ENCODE results near the gene TCF25.

Gene TCF25

DNA sequence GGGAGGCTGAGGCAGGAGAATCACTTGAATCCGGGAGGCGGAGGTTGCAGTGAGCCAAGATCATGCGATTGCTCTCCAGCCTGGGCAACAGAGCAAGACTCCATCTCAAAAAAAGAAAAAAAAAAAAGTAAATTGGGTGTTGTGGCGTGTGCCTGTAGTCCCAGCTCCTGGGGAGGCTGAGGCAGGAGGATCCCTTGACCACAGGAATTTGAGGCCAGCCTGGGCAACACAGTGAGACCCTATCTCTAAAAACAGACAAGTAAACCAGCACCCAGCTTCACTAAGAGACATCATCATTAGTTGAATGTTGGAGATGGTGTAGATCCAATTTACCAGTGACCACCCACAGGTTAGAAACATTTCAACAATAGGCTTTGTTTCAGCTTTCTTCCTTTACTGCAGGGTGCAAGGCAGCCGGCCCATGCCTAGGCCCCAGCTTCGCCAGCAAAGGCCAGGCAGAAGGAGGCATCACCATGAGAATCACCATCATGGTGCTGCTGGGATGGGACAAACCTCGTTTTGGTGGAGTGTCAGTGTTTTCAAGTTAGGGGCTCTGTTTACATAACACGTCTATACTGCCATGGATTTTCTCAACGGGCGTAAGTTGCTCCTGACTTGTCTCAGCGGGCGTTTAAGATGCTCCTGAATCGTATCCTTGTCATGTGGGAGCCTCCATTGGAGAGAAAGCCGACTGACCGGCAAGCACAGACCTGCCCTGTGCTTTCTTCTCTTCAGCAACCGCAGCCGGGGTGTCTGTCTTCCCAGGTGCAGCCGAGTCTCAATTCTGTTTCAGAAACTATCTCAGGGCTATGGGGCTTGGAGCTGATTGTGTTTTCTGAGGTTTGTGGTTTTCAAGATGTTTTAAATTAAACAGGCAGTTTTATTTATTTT, 7.3 kb downstream of the TCF25 start:
- DNase-seq = no peak

GRCh38 chr16:89881368-89881730, 8.0 kb downstream of the TCF25 start:
- DNase-seq = no peak

GRCh38 chr16:89883346-89884040, 10.1 kb downstream of the TCF25 start:
- DNase-seq = no peak

GRCh38 chr16:89884041-89884421, 10.6 kb downstream of the TCF25 start:
- no peak for DNase-seq

DNA sequence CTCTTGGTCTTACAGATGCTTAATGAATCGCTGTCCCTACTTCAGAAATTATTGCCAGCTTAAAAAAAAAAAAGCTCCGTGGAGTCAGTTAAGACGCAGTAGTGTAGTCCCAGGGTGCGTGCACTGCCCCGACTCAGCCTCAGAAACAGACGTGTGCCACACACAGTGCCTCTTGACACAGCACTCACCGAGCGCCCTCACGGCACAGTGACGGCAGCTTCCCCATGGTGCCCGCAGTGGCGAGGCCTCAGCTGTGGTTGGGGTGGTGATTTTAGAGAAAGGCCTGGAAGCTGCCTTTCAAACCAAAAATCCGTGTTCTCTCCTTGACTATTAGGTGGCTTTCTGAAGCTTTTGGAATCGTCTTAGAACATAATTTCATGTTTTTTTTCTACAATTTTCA, 13.9 kb downstream of the TCF25 start:
- DNase-seq = no peak

- no peak for DNase-seq
These were observed 16.8 kb downstream of the TCF25 start for GRCh38 chr16:89890200-89890599.

- no peak for DNase-seq
These were observed 17.7 kb downstream of the TCF25 start for GRCh38 chr16:89890886-89891657.

DNA sequence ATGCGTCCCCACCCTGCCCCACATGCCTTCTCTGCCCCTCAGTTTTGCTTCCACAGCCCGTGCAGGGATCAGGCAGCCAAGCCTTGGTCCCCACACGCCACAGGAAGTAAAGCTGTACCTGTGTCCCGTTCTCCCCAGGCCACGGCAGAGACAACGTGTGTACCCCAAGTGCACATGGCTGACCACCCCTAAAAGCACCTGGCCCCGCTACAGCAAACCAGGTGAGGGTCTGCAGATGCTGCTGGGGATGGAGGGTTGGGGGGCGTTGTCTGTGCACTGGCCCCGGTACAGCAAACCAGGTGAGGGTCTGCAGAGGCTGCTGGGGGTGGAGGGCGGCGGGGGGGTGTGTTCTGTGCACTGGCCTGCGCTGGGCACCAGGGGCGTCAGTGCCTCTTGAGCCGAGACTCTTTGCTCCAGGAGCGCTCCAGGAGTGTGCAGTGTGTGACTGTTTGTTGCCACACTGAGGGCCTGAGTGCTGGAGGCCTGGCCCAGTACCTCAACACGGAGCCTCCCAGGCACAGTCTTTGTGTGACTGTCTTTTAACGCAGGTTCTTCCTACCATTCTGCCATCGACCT, 18.8 kb downstream of the TCF25 start:
- no peak for DNase-seq

- DNase-seq = no peak
These were observed 19.2 kb downstream of the TCF25 start for GRCh38 chr16:89892635-89893034.

DNA sequence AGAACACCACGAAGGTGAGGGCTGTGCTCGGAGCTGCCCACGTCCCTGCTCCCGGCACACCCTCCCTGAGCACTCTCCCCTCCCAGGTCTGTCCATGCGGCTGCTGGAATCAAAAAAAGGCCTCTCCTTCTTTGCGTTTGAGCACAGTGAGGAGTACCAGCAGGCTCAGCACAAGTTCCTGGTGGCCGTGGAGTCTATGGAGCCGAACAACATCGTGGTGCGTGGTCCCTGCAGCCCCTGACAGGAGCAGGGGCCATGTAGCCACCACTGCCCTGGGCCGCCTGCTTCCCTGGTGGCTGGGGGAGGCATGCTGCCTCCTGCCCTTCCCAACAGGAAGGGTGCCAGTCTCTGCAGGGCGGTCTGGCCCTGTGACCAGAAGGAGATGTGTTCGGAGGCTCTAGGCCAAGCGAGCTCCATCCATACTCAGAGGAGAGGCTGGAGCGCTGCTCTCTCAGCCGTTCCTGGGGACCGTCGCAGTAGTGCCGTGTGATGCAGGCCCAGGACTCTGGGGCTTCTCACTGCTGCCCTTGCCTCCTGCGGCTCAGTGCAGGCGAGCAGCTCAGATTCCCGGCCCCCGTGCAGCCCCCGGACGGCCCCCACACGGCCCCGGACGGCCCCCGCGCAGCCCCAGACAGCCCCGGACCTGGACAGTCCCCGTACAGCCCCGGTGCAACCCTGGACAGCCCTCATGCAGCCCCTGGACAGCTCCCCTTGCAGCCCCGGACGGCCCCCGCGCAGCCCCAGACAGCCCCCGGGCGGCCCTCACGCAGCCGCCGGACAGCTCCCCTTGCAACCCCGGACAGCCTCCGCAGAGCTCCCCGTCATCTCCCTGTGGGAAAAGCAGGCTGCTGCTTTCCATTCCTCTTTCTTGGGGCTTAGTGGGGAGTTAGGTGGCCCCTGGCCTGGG, 20.5 kb downstream of the TCF25 start:
- DNase-seq = no peak

- DNase-seq = no peak
These were observed 22.3 kb downstream of the TCF25 start for GRCh38 chr16:89895482-89896250.

GRCh38 chr16:89897204-89897603, 23.8 kb downstream of the TCF25 start:
- no peak for DNase-seq

GRCh38 chr16:89898201-89898967, 25.0 kb downstream of the TCF25 start:
- DNase-seq = no peak

GRCh38 chr16:89899879-89900481, 26.6 kb downstream of the TCF25 start:
- DNase-seq = no peak

DNA sequence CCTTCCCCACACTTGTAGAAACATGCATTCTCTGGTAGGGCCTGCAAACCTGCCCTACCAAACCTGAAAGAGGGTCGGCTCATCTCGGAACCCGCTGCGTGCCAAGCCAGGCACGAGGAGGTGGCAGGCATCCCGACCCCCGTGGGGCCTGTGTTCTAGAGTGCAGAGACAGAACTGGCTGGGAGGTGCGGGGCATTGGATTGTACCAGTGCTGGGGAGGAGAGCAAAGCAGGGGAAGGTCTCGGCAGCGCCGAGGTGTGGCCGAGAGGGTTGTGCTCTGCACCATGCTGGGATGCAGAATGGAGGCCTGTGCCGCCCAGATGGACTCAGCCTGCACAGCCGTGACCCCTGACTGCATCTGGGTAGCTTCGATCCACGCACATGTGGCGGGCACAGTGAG, 27.5 kb downstream of the TCF25 start:
- DNase-seq = no peak

GRCh38 chr16:89902980-89903379, 29.6 kb downstream of the TCF25 start:
- DNase-seq = no peak

DNA sequence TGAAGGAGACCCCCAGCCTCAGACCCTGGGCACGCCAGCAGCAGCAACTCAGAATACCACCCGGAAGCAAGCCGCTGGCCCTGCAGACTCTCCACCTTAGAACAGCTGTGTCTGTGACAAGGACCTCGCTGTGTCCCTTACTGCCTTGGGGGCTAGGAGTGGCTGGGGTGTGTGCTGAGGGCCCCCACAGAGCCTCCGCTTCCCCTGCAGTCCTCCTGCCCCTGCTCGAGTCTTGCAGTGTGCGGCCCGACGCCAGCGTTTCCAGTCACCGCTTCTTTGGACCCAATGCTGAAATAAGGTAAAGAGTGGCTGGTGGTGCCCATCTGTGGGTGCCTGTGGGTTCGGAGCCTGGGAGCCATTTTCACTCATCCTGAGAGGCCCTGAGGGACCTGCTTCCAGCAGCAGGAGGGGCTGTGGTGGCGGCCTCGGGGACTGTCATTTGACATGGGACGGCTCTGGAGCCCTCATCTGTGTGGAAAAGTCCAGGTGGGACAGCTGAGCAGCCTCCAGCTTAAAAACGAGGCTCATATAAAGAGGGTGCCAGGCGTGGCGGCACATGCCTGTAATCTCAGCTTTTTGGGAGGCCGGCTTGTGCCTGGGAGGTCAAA, 30.6 kb downstream of the TCF25 start:
- DNase-seq = no peak

GRCh38 chr16:89904606-89905510, 31.5 kb downstream of the TCF25 start:
- no peak for DNase-seq

All from suppressor macrophage treated with lipopolysaccharide for 4 hours (primary cell).